SK-N-SH (cell line): ENCODE measurements around the gene HOPX. TPM values are rescaled to one million over a fixed set of nuclear protein-coding genes. Genes with fewer than 3 reads are reported as not detected.

Experiments used
- CTCF ChIA-PET: fragments of 300-600, 350-600 bp; formaldehyde crosslinking; extraction: SDS; loops from one replicate; lab custom pipeline; 2021; lab: Yijun Ruan, JAX
- POLR2A ChIA-PET: fragments of 350-600 bp; sonication (Branson Sonifier 250); formaldehyde crosslinking; extraction: SDS; loops from one replicate; lab custom pipeline; 2020; ENCODE audit warnings: antibody characterized with exemption, inconsistent platforms; lab: Yijun Ruan, JAX
- DNase-seq: peaks from one replicate; pipeline ENCODE4 v3.0.0; 2012
- H2AFZ ChIP-seq: fragments of 200-600 bp; sonication (generic); 2 replicates; pipeline ENCODE4 v1.8.1; 2016; ENCODE audit warnings: antibody characterized with exemption, mild to moderate bottlenecking, low read depth
- H3F3A ChIP-seq: fragments of 200-600 bp; sonication (generic); replicated peaks from 2 replicates; pipeline ENCODE3; 2016; ENCODE audit warnings: antibody characterized with exemption, mild to moderate bottlenecking; ENCODE audit not compliant: insufficient read depth
- H3K27ac ChIP-seq, 2 experiments: fragments of 200-500 bp in 1 of 2; fragments of 200-600 bp in 1 of 2; sonication (Bioruptor generic) in 1 of 2; sonication (generic), shearing (Covaris generic) in 1 of 2; 2 replicates each; pipeline versions ENCODE4 v1.5.1 to v1.6.1; 2014 to 2016; ENCODE audit warnings: low read depth in 2 of 2, inconsistent platforms in 1 of 2, low read length in 1 of 2, mild to moderate bottlenecking in 1 of 2, mixed read lengths in 1 of 2
- H3K27me3 ChIP-seq: fragments of 200-600 bp; sonication (generic), shearing (Covaris generic); 2 replicates; pipeline ENCODE4 v1.6.1; 2016; ENCODE audit warnings: mixed run types; ENCODE audit not compliant: insufficient read depth
- H3K36me3 ChIP-seq, 2 experiments: fragments of 200-500 bp in 1 of 2; fragments of 200-600 bp in 1 of 2; sonication (Bioruptor generic) in 1 of 2; sonication (generic) in 1 of 2; replicated peaks in 1 of 2; 2 replicates each; pipeline versions ENCODE3 to v1.5.1; 2014 to 2016; ENCODE audit warnings: low read length in 1 of 2, mild to moderate bottlenecking in 1 of 2; ENCODE audit not compliant: insufficient read depth in 2 of 2, control insufficient read depth in 1 of 2
- H3K4me1 ChIP-seq, 2 experiments: fragments of 200-500 bp in 1 of 2; fragments of 200-600 bp in 1 of 2; sonication (Bioruptor generic) in 1 of 2; sonication (generic), shearing (Covaris generic) in 1 of 2; 2 replicates each; pipeline versions ENCODE4 v1.5.1 to v1.6.1; 2014 to 2016; ENCODE audit warnings: low read depth in 1 of 2, low read length in 1 of 2, mixed run types in 1 of 2; ENCODE audit not compliant: insufficient read depth in 2 of 2, control insufficient read depth in 1 of 2
- H3K4me2 ChIP-seq: fragments of 200-600 bp; sonication (generic), shearing (Covaris generic); 2 replicates; pipeline ENCODE4 v1.6.1; 2017; ENCODE audit warnings: mixed run types
- H3K4me3 ChIP-seq, 2 experiments: fragments of 200-500 bp in 1 of 2; fragments of 200-600 bp in 1 of 2; sonication (Bioruptor generic) in 1 of 2; sonication (generic), shearing (Covaris generic) in 1 of 2; 2 replicates each; pipeline versions ENCODE4 v1.5.1 to v1.8.1; 2014 to 2016; ENCODE audit warnings: low read depth in 2 of 2, inconsistent platforms in 1 of 2, low read length in 1 of 2, mild to moderate bottlenecking in 1 of 2, mixed read lengths in 1 of 2, moderate library complexity in 1 of 2
- H3K79me2 ChIP-seq: fragments of 200-600 bp; sonication (generic); 2 replicates; pipeline ENCODE4 v1.8.1; 2017; ENCODE audit warnings: mild to moderate bottlenecking; ENCODE audit not compliant: insufficient read depth
- H3K9ac ChIP-seq: fragments of 200-600 bp; sonication (generic); 2 replicates; pipeline ENCODE4 v1.6.1; 2017; ENCODE audit warnings: mixed run types
- H3K9me2 ChIP-seq: fragments of 200-600 bp; sonication (generic); 2 replicates; pipeline ENCODE4 v1.6.1; 2017; ENCODE audit warnings: mixed run types
- H3K9me3 ChIP-seq: fragments of 200-600 bp; sonication (generic); 2 replicates; pipeline ENCODE4 v1.6.1; 2017; ENCODE audit warnings: mixed run types, mild to moderate bottlenecking, moderate library complexity
- H4K20me1 ChIP-seq: fragments of 200-600 bp; sonication (generic); 2 replicates; pipeline ENCODE4 v1.6.1; 2017; ENCODE audit warnings: mild to moderate bottlenecking, mixed run types; ENCODE audit not compliant: insufficient read depth
- GATA2 ChIP-seq: sonication (generic); formaldehyde crosslinking; IDR thresholded peaks from 2 replicates; pipeline ENCODE4 v1.5.0; 2020; ENCODE audit warnings: mild to moderate bottlenecking, missing genetic modification reagents
- MEF2A ChIP-seq: IDR thresholded peaks from 2 replicates; pipeline ENCODE4 v1.4.0; 2012; ENCODE audit warnings: low read depth, borderline replicate concordance
- NFIC ChIP-seq: IDR thresholded peaks from 2 replicates; pipeline ENCODE4 v1.4.0; 2012; ENCODE audit warnings: borderline replicate concordance
- POLR2AphosphoS5 ChIP-seq: IDR thresholded peaks from 2 replicates; pipeline ENCODE4 v1.6.1; 2012; ENCODE audit warnings: low read depth, low read length
- SIN3A ChIP-seq: IDR thresholded peaks from 2 replicates; pipeline ENCODE4 v1.6.1; 2012; ENCODE audit warnings: low read depth, mild to moderate bottlenecking, low read length, moderate library complexity, borderline replicate concordance
- YY1 ChIP-seq: IDR thresholded peaks from 2 replicates; pipeline ENCODE4 v1.4.0; 2012; ENCODE audit warnings: low read depth, mild to moderate bottlenecking
- WGBS: methylation state at CpG from one replicate; pipeline ENCODE4 v1.1.6; 2017; ENCODE audit warnings: low lambda C conversion rate; 5-methylcytosine and 5-hydroxymethylcytosine counted together
- polyA plus RNA-seq, 3 experiments: library from polyadenylated mRNA; depleted of rRNA; stranded (reverse); fragments of >200 nt; gene quantifications; 2 replicates each; pipeline ENCODE4 v1.2.3, GENCODE V29; 2012

Gene HOPX
- polyA plus RNA-seq, 1 of the 3 experiments (the other 2 are of a cell fraction): 0.05 TPM

- Histone ChIP-seq H3K27me3 (peaks cover 4% of the 10 kb centered on the region), H3K79me2 (no peaks in the 10 kb centered on the region), H3K27ac (no peak overlapping the region), H3K9ac (no peak overlapping the region), H3K4me2 (no peak overlapping the region), H3K4me1 (no peaks in the 10 kb centered on the region), H3K9me2 (no peaks in the 10 kb centered on the region), H2AFZ (no peak overlapping the region), H4K20me1 (no peaks in the 10 kb centered on the region), H3K9me3 (no peaks in the 10 kb centered on the region), H3F3A (no peaks in the 10 kb centered on the region), H3K4me3 (no peak overlapping the region), H3K36me3 (no peaks in the 10 kb centered on the region)
- WGBS: 57% methylated on average over 3 of the region's 3 CpGs
- ChIA-PET POLR2A (no interaction called here), CTCF (no interaction called here)
- TF ChIP-seq MEF2A (no peak), GATA2 (CRISPR knock-in tag) (no peak), POLR2AphosphoS5 (no peak), SIN3A (no peak), YY1 (no peak), NFIC (no peak)
- DNase-seq: no peak
Observed at GRCh38 chr4:56603297-56603696, 77.8 kb downstream of the HOPX start.

Other genes starting within 250 kb of the HOPX start
- 7.4 and 9.5 TPM in 2 replicates for gene PPAT, start 245.7 kb downstream of the HOPX start, polyA plus RNA-seq (2012; rRNA removed)
- gene PAICS, start 245.0 kb downstream of the HOPX start, polyA plus RNA-seq (2012; rRNA removed): 90.0 and 124 TPM in 2 replicates
- 47.6 and 69.2 TPM in 2 replicates for gene SRP72, start 213.7 kb downstream of the HOPX start, polyA plus RNA-seq (2012; rRNA removed)
- gene ARL9, start 175.5 kb downstream of the HOPX start, polyA plus RNA-seq (2012; rRNA removed): not detected in 2 replicates
- not detected in 2 replicates for gene SPINK2, start 140.4 kb upstream of the HOPX start, polyA plus RNA-seq (2012; rRNA removed)
- 6.0 and 7.9 TPM in 2 replicates for gene REST, start 226.6 kb upstream of the HOPX start, polyA plus RNA-seq (2012; rRNA removed)